SK-N-SH treated with all-trans-retinoic acid at 6 μM for 48 hours (cell line): Measurements from ENCODE around the gene SRD5A3.

Experiments used
- ATAC-seq: fragments of 200-7000 bp; cut with Tn5 transposase; 3 replicates; pipeline ENCODE4 v1.9.1; 2020; ENCODE audit warnings: mild to moderate bottlenecking, moderate library complexity
- ARNTL ChIP-seq: fragments of 450-650 bp; formaldehyde crosslinking; IDR thresholded peaks from 2 replicates; pipeline ENCODE4 v1.5.0; 2020; ENCODE audit warnings: low read depth, mild to moderate bottlenecking, moderate library complexity, borderline replicate concordance
- BACH2 ChIP-seq: fragments of 250-450 bp; sonication (Bioruptor Pico); IDR thresholded peaks from 2 replicates; pipeline ENCODE4 v1.9.0; 2021; ENCODE audit warnings: mild to moderate bottlenecking, borderline replicate concordance
- CSDC2 ChIP-seq: fragments of 250-450 bp; sonication (Bioruptor Pico); IDR thresholded peaks from 2 replicates; pipeline ENCODE4 v1.5.0; 2020; ENCODE audit warnings: mild to moderate bottlenecking, moderate library complexity
- ESRRG ChIP-seq: fragments of 250-450 bp; sonication (Bioruptor Pico); IDR thresholded peaks from 2 replicates; pipeline ENCODE4 v1.6.1; 2021; ENCODE audit warnings: mild to moderate bottlenecking
- GLIS3 ChIP-seq: fragments of 250-450 bp; sonication (Bioruptor Pico); IDR thresholded peaks from 2 replicates; pipeline ENCODE4 v1.5.0; 2020; ENCODE audit warnings: mild to moderate bottlenecking, moderate library complexity
- ISL1 ChIP-seq: fragments of 250-450 bp; sonication (Bioruptor Pico); IDR thresholded peaks from 2 replicates; pipeline ENCODE4 v2.1.2; 2022; ENCODE audit warnings: mild to moderate bottlenecking, moderate library complexity
- OSR1 ChIP-seq: fragments of 250-450 bp; sonication (Bioruptor Pico); IDR thresholded peaks from 2 replicates; pipeline ENCODE4 v1.8.0; 2022; ENCODE audit warnings: moderate library complexity, mild to moderate bottlenecking, inconsistent platforms
- PPARA ChIP-seq: fragments of 250-450 bp; sonication (Bioruptor Pico); IDR thresholded peaks from 2 replicates; pipeline ENCODE4 v1.5.0; 2020; ENCODE audit warnings: mild to moderate bottlenecking, borderline replicate concordance
- RARB ChIP-seq: fragments of 250-450 bp; sonication (Bioruptor Pico); IDR thresholded peaks from 2 replicates; pipeline ENCODE4 v1.8.0; 2021; ENCODE audit warnings: mild to moderate bottlenecking, moderate library complexity
- SNAI2 ChIP-seq: fragments of 250-450 bp; sonication (Bioruptor Pico); IDR thresholded peaks from 2 replicates; pipeline ENCODE4 v1.5.0; 2020; ENCODE audit warnings: mild to moderate bottlenecking, moderate library complexity
- TCF4 ChIP-seq: fragments of 250-450 bp; sonication (Bioruptor Pico); IDR thresholded peaks from 2 replicates; pipeline ENCODE4 v1.8.0; 2021; ENCODE audit warnings: mild to moderate bottlenecking, moderate library complexity, borderline replicate concordance
- TOX ChIP-seq: fragments of 250-450 bp; sonication (Bioruptor Pico); IDR thresholded peaks from 2 replicates; pipeline ENCODE4 v1.8.0; 2021; ENCODE audit warnings: mild to moderate bottlenecking, moderate library complexity, borderline replicate concordance
- ZC3H10 ChIP-seq: fragments of 250-450 bp; sonication (Bioruptor Pico); IDR thresholded peaks from 2 replicates; pipeline ENCODE4 v1.5.1; 2021; ENCODE audit warnings: mild to moderate bottlenecking, moderate library complexity
- ZFP3 ChIP-seq: fragments of 250-450 bp; sonication (Bioruptor Pico); IDR thresholded peaks from 2 replicates; pipeline ENCODE4 v1.5.0; 2020; ENCODE audit warnings: mild to moderate bottlenecking, moderate library complexity
- ZFP30 ChIP-seq: fragments of 450-650 bp; formaldehyde crosslinking; IDR thresholded peaks from 2 replicates; pipeline ENCODE4 v1.5.0; 2022; ENCODE audit warnings: mild to moderate bottlenecking, moderate library complexity
- ZNF565 ChIP-seq: fragments of 450-650 bp; formaldehyde crosslinking; conservative IDR thresholded peaks from 2 replicates; pipeline ENCODE4 v1.5.0; 2020; ENCODE audit warnings: low read depth, mild to moderate bottlenecking, moderate library complexity
- ZNF8 ChIP-seq: fragments of 450-650 bp; formaldehyde crosslinking; IDR thresholded peaks from 2 replicates; pipeline ENCODE4 v1.5.0; 2020; ENCODE audit warnings: mild to moderate bottlenecking, moderate library complexity
- TF ChIP-seq, protein P1 (sequence below): fragments of 250-450 bp; sonication (Bioruptor Pico); IDR thresholded peaks from 2 replicates; pipeline ENCODE4 v1.8.0; 2020; ENCODE audit warnings: mild to moderate bottlenecking, moderate library complexity, borderline replicate concordance
- TF ChIP-seq, protein P2 (sequence below): fragments of 250-450 bp; sonication (Bioruptor Pico); IDR thresholded peaks from 2 replicates; pipeline ENCODE4 v1.5.1; 2021; ENCODE audit warnings: mild to moderate bottlenecking, moderate library complexity
- TF ChIP-seq, protein P3 (sequence below): fragments of 250-450 bp; sonication (Bioruptor Pico); IDR thresholded peaks from 2 replicates; pipeline ENCODE4 v1.8.0; 2021; ENCODE audit warnings: low read depth, mild to moderate bottlenecking, moderate library complexity, borderline replicate concordance
- TF ChIP-seq, protein P4 (sequence below): fragments of 250-450 bp; sonication (Bioruptor Pico); IDR thresholded peaks from 2 replicates; pipeline ENCODE4 v1.5.1; 2020; ENCODE audit warnings: low read depth, mild to moderate bottlenecking, moderate library complexity
- TF ChIP-seq, protein P5 (sequence below): fragments of 250-450 bp; sonication (Bioruptor Pico); IDR thresholded peaks from 2 replicates; pipeline ENCODE4 v1.5.0; 2020; ENCODE audit warnings: mild to moderate bottlenecking, moderate library complexity

Gene SRD5A3

DNA sequence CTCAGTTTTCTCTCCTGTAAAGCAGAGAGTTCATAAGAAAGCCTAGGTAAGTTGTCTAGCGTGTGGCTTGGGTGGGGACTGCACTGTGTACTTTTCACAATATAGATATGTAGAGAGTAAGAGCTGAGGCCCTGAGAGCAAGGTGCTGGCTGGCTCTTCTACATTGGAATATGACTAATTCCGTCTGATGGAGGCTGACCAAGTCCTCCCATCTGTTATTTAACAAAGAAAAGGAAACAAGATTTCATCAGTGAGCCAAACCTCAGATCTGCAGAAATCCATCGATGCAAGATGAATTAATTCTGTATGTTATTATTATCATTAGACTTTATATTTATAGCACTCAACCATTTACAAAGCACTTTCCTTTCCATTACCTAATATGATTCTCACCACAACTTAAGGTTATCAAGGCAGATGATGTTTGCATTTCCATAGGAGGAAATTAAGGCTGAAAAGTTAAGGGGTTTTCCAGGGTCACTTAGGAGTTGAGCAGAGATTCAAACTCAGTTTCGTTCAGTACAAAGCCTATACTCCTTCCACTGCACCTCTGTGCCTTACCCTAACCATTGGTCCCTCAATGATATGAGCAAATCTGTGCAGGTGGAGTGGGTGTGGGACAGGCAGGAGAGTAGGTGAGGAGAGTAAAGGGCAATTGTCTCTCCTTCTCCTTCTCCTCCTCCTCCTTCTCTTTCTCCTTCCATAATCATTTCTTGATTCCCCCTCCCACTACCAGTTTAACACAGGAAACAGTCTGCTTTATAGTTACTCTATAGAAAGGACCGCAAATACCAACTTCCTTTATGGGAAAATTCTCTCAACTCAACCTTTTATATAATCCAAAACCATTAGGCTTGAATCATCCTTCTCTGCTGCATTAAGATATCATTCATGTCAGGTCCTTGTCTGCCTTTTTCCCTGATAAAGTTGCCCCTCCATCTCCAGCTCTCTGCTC is 27.6 kb upstream of the SRD5A3 start:
- TF ChIP-seq ESRRG, result no peak
- TF ChIP-seq ZFP30 (CRISPR knock-in tag), result no peak
- TF ChIP-seq ZNF565 (CRISPR knock-in tag), result no peak
- TF ChIP-seq, protein P1, sequence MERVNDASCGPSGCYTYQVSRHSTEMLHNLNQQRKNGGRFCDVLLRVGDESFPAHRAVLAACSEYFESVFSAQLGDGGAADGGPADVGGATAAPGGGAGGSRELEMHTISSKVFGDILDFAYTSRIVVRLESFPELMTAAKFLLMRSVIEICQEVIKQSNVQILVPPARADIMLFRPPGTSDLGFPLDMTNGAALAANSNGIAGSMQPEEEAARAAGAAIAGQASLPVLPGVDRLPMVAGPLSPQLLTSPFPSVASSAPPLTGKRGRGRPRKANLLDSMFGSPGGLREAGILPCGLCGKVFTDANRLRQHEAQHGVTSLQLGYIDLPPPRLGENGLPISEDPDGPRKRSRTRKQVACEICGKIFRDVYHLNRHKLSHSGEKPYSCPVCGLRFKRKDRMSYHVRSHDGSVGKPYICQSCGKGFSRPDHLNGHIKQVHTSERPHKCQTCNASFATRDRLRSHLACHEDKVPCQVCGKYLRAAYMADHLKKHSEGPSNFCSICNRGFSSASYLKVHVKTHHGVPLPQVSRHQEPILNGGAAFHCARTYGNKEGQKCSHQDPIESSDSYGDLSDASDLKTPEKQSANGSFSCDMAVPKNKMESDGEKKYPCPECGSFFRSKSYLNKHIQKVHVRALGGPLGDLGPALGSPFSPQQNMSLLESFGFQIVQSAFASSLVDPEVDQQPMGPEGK (CRISPR knock-in tag), result no peak
- no peak for TF ChIP-seq SNAI2 (CRISPR knock-in tag)
- TF ChIP-seq, protein P2, sequence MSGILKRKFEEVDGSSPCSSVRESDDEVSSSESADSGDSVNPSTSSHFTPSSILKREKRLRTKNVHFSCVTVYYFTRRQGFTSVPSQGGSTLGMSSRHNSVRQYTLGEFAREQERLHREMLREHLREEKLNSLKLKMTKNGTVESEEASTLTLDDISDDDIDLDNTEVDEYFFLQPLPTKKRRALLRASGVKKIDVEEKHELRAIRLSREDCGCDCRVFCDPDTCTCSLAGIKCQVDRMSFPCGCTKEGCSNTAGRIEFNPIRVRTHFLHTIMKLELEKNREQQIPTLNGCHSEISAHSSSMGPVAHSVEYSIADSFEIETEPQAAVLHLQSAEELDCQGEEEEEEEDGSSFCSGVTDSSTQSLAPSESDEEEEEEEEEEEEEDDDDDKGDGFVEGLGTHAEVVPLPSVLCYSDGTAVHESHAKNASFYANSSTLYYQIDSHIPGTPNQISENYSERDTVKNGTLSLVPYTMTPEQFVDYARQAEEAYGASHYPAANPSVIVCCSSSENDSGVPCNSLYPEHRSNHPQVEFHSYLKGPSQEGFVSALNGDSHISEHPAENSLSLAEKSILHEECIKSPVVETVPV (CRISPR knock-in tag), result no peak
- no peak for TF ChIP-seq OSR1 (CRISPR knock-in tag)
- TF ChIP-seq CSDC2, result no peak
- TF ChIP-seq GLIS3 (CRISPR knock-in tag), result no peak
- TF ChIP-seq ARNTL, result no peak
- no peak for TF ChIP-seq TCF4 (CRISPR knock-in tag)
- TF ChIP-seq TOX (CRISPR knock-in tag), result no peak
- no peak for ATAC-seq

DNA sequence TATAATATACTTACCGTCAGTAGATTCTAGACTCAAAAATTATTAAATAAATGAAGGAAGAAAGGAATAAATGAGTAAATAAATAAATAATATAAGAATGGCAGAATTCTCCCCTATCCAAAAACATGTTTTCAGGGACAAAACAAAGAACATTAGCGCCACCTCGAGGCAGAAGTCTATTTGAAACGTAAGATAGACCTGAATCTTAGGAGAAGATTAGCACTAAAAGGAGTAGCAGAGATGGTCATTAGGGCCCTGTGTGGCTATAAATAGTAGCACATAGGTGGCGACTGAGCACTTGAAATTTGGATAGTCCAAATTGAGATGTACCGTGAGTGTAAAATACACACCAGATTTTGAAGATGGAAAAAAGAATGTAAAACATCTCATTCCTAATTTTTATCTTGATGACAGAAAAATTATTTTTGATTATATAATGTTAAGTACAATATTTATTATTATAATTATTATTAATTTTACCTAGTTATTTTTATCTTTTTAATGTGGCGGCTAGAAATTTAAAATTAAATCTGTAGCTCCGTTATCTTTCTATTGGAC is 24.3 kb upstream of the SRD5A3 start:
- ATAC-seq, result peak; percentile 74

DNA sequence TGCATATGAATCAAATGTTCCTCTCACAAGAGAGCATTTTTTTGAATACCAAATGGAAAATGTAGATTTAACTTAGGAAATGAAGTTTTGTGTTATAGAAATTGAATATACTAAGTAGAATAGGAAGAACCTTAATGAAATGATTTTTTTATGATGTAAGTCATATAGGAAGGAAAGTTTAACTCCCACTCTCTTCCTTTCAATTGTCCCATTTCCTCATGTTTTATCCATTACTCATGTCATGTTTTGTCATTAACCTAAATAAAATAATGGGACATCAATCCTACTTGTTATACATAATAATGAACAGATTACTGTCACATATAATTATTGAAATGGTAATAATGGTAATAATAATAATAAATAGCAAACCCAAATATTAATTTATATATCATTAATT is 22.7 kb upstream of the SRD5A3 start:
- TF ChIP-seq BACH2 (no peak), TCF4 (CRISPR knock-in tag) (no peak), ZNF565 (CRISPR knock-in tag) (no peak)
- TF ChIP-seq, all 23 proteins: peak for 0
- no peak for ATAC-seq

More for the DNA sequence above, 24.3 kb upstream of the SRD5A3 start:
- TF ChIP-seq, protein P2 (CRISPR knock-in tag), result no peak
- no peak for TF ChIP-seq ZNF8
- no peak for TF ChIP-seq ISL1
- TF ChIP-seq TOX (CRISPR knock-in tag), result no peak
- TF ChIP-seq ZC3H10 (CRISPR knock-in tag), result no peak

DNA sequence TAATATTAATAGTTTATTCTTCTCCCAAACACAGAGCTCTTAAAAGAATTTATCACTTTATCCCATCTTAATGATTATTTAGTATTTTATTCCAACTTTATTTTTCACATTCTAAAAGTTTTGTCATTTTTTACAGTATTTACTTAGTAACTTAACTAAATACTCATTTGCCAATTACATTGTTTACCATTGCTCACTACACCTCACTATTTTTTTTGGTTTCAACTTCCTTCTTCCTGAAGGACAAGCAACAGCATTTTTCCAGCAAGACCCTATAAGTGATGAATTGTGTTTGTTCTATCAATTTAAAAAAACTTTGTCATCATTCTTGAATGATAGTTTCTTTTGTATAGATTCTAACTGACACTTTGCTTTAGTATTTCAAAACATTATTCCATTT is 19.4 kb upstream of the SRD5A3 start:
- ATAC-seq, result no peak
- no peak for TF ChIP-seq ZC3H10 (CRISPR knock-in tag)
- TF ChIP-seq, protein P3, sequence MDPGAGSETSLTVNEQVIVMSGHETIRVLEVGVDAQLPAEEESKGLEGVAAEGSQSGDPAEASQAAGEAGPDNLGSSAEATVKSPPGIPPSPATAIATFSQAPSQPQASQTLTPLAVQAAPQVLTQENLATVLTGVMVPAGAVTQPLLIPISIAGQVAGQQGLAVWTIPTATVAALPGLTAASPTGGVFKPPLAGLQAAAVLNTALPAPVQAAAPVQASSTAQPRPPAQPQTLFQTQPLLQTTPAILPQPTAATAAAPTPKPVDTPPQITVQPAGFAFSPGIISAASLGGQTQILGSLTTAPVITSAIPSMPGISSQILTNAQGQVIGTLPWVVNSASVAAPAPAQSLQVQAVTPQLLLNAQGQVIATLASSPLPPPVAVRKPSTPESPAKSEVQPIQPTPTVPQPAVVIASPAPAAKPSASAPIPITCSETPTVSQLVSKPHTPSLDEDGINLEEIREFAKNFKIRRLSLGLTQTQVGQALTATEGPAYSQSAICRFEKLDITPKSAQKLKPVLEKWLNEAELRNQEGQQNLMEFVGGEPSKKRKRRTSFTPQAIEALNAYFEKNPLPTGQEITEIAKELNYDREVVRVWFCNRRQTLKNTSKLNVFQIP (CRISPR knock-in tag), result no peak
- no peak for TF ChIP-seq GLIS3 (CRISPR knock-in tag)
- TF ChIP-seq TCF4 (CRISPR knock-in tag), result no peak
- TF ChIP-seq ZFP3 (CRISPR knock-in tag), result no peak
- TF ChIP-seq CSDC2, result no peak
- TF ChIP-seq ARNTL, result no peak
- no peak for TF ChIP-seq PPARA (CRISPR knock-in tag)
- no peak for TF ChIP-seq RARB
- TF ChIP-seq, protein P4, sequence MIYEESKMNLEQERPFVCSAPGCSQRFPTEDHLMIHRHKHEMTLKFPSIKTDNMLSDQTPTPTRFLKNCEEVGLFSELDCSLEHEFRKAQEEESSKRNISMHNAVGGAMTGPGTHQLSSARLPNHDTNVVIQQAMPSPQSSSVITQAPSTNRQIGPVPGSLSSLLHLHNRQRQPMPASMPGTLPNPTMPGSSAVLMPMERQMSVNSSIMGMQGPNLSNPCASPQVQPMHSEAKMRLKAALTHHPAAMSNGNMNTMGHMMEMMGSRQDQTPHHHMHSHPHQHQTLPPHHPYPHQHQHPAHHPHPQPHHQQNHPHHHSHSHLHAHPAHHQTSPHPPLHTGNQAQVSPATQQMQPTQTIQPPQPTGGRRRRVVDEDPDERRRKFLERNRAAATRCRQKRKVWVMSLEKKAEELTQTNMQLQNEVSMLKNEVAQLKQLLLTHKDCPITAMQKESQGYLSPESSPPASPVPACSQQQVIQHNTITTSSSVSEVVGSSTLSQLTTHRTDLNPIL (CRISPR knock-in tag), result no peak
- TF ChIP-seq SNAI2 (CRISPR knock-in tag), result no peak
- TF ChIP-seq, protein P5, sequence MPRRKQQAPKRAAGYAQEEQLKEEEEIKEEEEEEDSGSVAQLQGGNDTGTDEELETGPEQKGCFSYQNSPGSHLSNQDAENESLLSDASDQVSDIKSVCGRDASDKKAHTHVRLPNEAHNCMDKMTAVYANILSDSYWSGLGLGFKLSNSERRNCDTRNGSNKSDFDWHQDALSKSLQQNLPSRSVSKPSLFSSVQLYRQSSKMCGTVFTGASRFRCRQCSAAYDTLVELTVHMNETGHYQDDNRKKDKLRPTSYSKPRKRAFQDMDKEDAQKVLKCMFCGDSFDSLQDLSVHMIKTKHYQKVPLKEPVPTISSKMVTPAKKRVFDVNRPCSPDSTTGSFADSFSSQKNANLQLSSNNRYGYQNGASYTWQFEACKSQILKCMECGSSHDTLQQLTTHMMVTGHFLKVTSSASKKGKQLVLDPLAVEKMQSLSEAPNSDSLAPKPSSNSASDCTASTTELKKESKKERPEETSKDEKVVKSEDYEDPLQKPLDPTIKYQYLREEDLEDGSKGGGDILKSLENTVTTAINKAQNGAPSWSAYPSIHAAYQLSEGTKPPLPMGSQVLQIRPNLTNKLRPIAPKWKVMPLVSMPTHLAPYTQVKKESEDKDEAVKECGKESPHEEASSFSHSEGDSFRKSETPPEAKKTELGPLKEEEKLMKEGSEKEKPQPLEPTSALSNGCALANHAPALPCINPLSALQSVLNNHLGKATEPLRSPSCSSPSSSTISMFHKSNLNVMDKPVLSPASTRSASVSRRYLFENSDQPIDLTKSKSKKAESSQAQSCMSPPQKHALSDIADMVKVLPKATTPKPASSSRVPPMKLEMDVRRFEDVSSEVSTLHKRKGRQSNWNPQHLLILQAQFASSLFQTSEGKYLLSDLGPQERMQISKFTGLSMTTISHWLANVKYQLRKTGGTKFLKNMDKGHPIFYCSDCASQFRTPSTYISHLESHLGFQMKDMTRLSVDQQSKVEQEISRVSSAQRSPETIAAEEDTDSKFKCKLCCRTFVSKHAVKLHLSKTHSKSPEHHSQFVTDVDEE (CRISPR knock-in tag), result no peak
- TF ChIP-seq ESRRG, result no peak
- TF ChIP-seq OSR1 (CRISPR knock-in tag), result no peak
- no peak for TF ChIP-seq ZFP30 (CRISPR knock-in tag)
- no peak for TF ChIP-seq BACH2
- no peak for TF ChIP-seq ISL1
